ENCODE results near the gene KPNB1. TPM values are rescaled to one million over a fixed set of nuclear protein-coding genes. Genes with fewer than 3 reads are reported as not detected.

Gene KPNB1
- polyA plus RNA-seq, 1 donor = 164 TPM

DNA sequence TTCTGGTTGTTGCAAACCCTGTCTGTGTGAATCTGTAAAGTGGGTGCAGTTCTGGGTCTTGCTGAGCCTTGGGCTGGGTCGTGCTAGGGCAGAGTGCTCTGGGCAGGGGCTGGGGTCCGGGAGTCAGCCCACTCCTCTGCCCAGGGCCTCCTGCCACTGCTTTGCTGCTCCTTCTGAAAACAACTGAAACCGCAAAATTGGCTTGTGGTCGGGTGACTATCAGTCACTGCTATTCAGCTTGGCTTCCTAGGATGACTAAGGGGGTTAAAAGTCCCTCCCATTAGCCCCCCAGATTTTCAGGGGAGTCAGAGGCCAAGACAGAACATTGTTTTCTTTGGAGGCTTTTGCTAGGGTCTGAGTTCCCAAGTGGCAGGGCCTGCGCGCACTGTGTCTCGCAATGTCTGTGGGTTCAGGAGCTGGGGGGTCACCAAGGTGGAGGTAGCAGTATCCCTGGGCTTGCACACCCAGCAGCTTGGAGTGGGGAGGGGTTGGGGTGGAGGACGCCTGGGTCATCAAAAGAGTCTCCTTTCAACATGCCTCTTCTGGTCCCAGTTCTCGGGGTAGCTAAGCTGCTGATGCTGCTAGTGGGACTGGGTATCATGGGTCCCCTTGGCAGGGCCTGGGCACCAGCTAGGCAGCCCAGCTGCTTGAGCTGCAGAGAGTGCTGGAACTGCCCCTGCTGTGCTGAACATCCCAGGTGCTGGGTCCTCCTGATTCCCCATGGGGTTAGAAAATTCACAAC, 69.9 kb downstream of the KPNB1 start:
- DNase-seq = no peak
- WGBS (ENCODE audit: insufficient coverage, low lambda C conversion rate) = no CpG with 5 or more reads among the region's 9 CpGs
- Histone ChIP-seq H3K4me1 (ENCODE audit: control insufficient read depth, insufficient read depth, low read length) (peaks cover 3% of the 10 kb centered on the region), H3K9me3 (ENCODE audit: control insufficient read depth, low read depth, low read length) (peaks cover 4% of the 10 kb centered on the region), H3K4me3 (ENCODE audit: low read length) (no peak overlapping the region), H3K27ac (ENCODE audit: low read length) (no peak overlapping the region), H3K27me3 (ENCODE audit: control insufficient read depth, insufficient read depth, low read length) (peaks cover 78% of the 10 kb centered on the region), H3K36me3 (ENCODE audit: control insufficient read depth, insufficient read depth, low read length) (no peaks in the 10 kb centered on the region)

DNA sequence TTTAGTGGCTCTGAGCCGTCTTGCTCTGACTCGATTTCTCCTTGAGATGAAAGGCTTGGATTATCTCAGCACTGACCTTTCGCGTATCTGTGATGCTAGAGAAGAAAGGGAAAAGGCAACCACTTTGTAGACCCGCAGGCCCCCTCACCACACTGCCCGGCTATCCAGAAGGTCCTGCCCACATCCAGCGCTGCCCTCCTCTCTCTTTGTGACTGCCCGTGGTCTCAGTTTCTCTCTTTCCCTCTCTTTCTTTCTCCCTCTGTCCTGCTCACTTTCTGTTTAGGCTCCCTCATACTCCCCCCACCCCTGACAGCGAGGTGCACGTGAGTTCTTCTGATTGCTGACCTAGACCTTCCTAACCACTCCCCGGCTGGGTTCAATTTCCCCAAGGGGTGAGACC, 70.5 kb downstream of the KPNB1 start:
- WGBS (ENCODE audit: insufficient coverage, low lambda C conversion rate) = 14% methylated on average over 2 of the region's 11 CpGs

DNA sequence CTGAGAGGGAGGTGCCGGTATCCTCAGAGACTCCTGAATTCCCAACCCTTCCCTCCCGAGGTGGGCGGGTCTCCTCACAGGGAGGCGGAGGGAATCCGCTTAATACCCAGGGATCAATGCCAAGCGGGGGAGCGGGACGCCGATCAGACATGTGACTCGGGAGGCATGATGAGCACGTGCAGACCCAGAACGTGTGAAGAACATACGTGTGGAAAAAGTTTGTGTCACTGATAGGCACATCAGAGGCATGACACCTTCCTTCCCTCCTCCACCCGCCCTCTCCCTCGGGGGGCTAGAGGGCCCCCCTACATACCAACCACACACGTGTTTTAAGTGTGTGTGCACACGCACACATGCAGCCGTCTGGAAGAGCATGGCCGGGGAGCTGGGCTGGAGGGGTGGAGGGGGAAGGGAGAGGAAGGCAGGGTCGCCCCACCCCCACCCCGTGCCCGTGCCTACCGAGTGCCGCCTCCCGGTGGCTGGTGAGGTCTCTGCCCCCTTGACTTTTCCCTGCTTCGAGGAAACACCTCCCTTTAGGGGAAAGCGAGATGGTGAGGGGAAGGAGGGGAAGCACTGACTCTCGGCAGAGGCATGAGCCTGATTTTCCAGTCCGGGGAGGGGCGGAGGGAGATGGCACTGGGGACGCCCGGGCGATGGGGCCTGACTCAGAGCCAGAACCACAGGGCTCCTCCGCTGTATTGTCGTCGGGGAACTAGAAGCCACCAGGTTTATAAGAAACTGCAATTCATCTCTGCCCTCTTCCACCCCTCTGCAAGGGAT, 71.2 kb downstream of the KPNB1 start:
- no CpG with 5 or more reads among the region's 36 CpGs for WGBS (ENCODE audit: insufficient coverage, low lambda C conversion rate)
- peaks cover 82% of the 10 kb centered on the region for H3K27me3 ChIP-seq (ENCODE audit: control insufficient read depth, insufficient read depth, low read length)
- peaks cover 4% of the 10 kb centered on the region for H3K9me3 ChIP-seq (ENCODE audit: control insufficient read depth, low read depth, low read length)
- no peak for DNase-seq
- peaks cover 3% of the 10 kb centered on the region for H3K4me1 ChIP-seq (ENCODE audit: control insufficient read depth, insufficient read depth, low read length)
- no peak overlapping the region for H3K27ac ChIP-seq (ENCODE audit: low read length)
- no peak overlapping the region for H3K4me3 ChIP-seq (ENCODE audit: low read length)
- no peaks in the 10 kb centered on the region for H3K36me3 ChIP-seq (ENCODE audit: control insufficient read depth, insufficient read depth, low read length)

More for the DNA sequence above, 70.5 kb downstream of the KPNB1 start:
- H3K36me3 ChIP-seq (ENCODE audit: control insufficient read depth, insufficient read depth, low read length) = no peaks in the 10 kb centered on the region
- DNase-seq = no peak
- H3K4me1 ChIP-seq (ENCODE audit: control insufficient read depth, insufficient read depth, low read length) = peaks cover 3% of the 10 kb centered on the region
- H3K27me3 ChIP-seq (ENCODE audit: control insufficient read depth, insufficient read depth, low read length) = peaks cover 80% of the 10 kb centered on the region
- H3K27ac ChIP-seq (ENCODE audit: low read length) = no peak overlapping the region
- H3K4me3 ChIP-seq (ENCODE audit: low read length) = no peak overlapping the region
- peaks cover 4% of the 10 kb centered on the region for H3K9me3 ChIP-seq (ENCODE audit: control insufficient read depth, low read depth, low read length)

DNA sequence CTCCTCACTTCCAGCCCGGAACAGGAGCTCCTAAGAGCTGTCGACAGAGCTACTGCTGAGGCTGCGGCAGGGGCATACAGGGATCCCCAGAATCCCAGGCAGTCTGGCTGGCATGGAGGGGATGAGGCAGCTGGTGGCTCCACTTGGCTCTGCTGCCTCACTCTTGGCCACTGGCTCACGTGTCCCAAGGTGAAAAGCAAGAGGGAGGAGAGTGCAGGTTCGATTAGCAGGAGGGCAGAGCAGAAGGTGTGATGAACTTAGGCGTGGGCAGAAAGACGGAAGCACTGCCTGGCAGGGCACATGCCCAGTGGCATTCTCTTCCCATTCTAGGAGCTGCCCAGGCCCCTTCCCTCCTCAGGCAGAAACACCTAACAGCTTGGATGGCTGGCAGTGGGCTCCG, 72.0 kb downstream of the KPNB1 start:
- H3K27me3 ChIP-seq (ENCODE audit: control insufficient read depth, insufficient read depth, low read length) = peaks cover 84% of the 10 kb centered on the region
- H3K27ac ChIP-seq (ENCODE audit: low read length) = no peak overlapping the region
- peaks cover 3% of the 10 kb centered on the region for H3K4me1 ChIP-seq (ENCODE audit: control insufficient read depth, insufficient read depth, low read length)

DNA sequence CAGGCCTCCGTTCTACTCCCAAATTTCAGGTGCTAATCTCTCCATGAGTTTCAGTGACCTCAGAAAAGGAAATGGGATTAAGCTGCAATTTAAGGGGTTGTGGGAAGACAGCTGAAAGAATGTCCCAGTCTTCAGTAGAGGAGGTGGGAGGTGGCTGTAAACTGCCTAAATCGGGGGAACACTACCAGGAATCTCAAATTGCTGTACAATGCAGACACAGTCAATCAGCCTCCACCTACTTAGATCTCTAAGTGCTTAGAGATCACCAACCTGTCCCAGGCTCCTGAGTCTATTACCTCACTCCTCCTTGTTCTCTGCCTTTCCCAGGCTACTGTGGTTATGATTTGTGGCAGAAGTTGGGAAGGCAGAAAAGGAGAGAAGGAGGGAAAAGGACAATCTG, 75.0 kb downstream of the KPNB1 start:
- Histone ChIP-seq H3K36me3 (ENCODE audit: control insufficient read depth, insufficient read depth, low read length) (no peaks in the 10 kb centered on the region), H3K27me3 (ENCODE audit: control insufficient read depth, insufficient read depth, low read length) (peaks cover 74% of the 10 kb centered on the region)

More for the DNA sequence above, 72.0 kb downstream of the KPNB1 start:
- Histone ChIP-seq H3K9me3 (ENCODE audit: control insufficient read depth, low read depth, low read length) (peaks cover 4% of the 10 kb centered on the region), H3K4me3 (ENCODE audit: low read length) (no peak overlapping the region), H3K36me3 (ENCODE audit: control insufficient read depth, insufficient read depth, low read length) (no peaks in the 10 kb centered on the region)
- DNase-seq = no peak
- WGBS (ENCODE audit: insufficient coverage, low lambda C conversion rate) = no CpG with 5 or more reads among the region's 8 CpGs

DNA sequence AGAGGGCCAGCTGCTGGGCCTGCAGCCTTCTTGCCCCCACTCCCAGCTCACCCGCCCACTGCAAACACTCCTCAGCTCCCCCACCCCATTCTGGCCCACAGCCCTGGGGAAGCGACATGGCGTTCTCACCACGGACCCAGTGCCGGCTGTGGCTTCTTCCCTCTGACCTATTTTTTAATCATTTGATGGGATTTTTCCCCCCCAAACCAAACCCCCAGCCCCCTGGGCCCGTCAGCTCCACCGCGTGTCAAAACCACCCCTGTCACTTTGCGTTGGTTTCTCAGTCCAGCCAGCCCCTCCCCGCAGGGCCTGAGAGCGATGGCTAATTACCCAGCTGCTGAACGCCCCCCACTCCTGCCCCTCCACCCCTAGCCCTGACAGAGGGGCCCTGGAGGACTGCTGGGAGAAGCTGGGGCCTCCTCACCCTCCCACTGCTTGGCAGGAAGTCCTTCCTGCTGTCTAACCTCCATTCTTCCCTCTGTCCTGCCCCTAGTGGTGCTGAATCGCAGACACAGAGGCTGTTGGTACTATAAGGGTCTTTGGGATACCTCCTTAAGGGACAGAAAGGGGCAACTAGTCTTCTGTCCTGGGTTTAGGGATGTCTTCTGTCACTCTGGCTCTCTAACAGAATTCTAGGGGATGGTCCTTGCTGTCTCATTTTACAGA, 75.9 kb downstream of the KPNB1 start:
- no CpG with 5 or more reads among the region's 13 CpGs for WGBS (ENCODE audit: insufficient coverage, low lambda C conversion rate)
- Histone ChIP-seq H3K36me3 (ENCODE audit: control insufficient read depth, insufficient read depth, low read length) (no peaks in the 10 kb centered on the region), H3K4me3 (ENCODE audit: low read length) (no peak overlapping the region), H3K27me3 (ENCODE audit: control insufficient read depth, insufficient read depth, low read length) (peaks cover 71% of the 10 kb centered on the region), H3K4me1 (ENCODE audit: control insufficient read depth, insufficient read depth, low read length) (peaks cover 3% of the 10 kb centered on the region), H3K9me3 (ENCODE audit: control insufficient read depth, low read depth, low read length) (peaks cover 4% of the 10 kb centered on the region), H3K27ac (ENCODE audit: low read length) (no peak overlapping the region)
- DNase-seq = no peak

More for the DNA sequence above, 75.0 kb downstream of the KPNB1 start:
- Histone ChIP-seq H3K9me3 (ENCODE audit: control insufficient read depth, low read depth, low read length) (peaks cover 4% of the 10 kb centered on the region), H3K4me1 (ENCODE audit: control insufficient read depth, insufficient read depth, low read length) (peaks cover 3% of the 10 kb centered on the region), H3K4me3 (ENCODE audit: low read length) (no peak overlapping the region), H3K27ac (ENCODE audit: low read length) (no peak overlapping the region)
- WGBS (ENCODE audit: insufficient coverage, low lambda C conversion rate) = no CpG with 5 or more reads among the region's 2 CpGs
- DNase-seq = no peak

DNA sequence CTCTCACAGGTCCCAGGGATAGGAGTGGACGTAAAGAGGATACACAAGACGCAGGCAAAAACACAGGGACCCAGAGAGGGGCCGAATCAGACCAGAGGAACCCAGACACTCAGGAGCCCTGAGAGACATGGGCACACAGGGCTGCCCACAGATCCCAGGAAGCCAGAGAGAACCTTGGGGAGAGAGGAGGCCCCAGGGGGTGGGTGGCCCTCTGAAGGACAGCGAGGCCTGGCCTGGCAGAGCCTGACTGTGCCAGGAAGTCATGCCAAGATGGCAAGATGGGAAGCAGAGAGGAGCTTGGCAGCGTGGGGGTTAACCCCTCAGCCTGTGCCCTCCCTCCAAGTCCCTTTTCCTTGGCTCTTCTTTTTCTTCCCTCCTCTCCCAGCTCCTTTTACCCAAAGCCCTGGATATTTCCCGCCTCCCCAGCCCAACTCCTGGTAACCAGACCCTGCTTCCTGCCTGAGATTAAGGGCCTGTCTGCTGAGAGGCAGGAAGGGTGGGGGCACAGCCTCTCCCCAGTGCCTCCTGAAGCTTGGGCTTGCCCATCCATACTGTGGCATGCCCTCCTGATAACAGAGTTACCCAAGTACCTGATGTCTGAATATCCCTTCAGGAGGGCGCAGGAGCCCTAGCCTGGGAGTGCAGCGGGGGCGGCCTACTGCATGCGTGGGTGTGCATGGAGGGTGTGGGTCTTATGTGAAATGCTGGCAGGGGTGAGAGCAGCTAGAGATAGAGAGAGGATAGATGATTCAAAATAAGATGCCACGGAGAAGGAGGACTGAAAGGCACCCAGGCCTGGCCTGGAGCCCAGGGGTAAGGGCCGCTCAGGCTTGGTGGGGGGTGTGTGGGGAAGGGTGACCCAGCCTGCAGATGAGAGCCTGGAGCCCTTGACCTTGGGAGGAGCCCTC, 77.3 kb downstream of the KPNB1 start:
- Histone ChIP-seq H3K4me3 (ENCODE audit: low read length) (no peak overlapping the region), H3K36me3 (ENCODE audit: control insufficient read depth, insufficient read depth, low read length) (no peaks in the 10 kb centered on the region), H3K27me3 (ENCODE audit: control insufficient read depth, insufficient read depth, low read length) (peaks cover 70% of the 10 kb centered on the region), H3K9me3 (ENCODE audit: control insufficient read depth, low read depth, low read length) (no peaks in the 10 kb centered on the region), H3K4me1 (ENCODE audit: control insufficient read depth, insufficient read depth, low read length) (no peaks in the 10 kb centered on the region), H3K27ac (ENCODE audit: low read length) (no peak overlapping the region)
- WGBS (ENCODE audit: insufficient coverage, low lambda C conversion rate) = no CpG with 5 or more reads among the region's 12 CpGs
- no peak for DNase-seq

DNA sequence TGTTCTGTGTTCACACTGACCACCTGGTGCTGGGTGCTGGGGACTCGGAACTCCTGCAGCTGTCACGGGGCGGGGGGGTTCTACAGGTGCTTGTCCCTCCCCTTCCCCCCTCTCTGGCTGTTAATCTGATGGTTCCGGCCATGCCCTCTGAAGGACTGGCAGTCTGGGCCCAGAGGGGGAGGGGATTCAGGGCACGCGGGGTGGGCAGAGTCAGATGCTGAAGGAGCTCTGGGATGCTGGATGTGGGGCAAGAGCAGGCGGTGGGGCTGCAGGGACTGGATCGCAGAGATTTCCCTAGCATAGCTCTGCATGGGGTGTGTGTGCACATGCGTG, 78.0 kb downstream of the KPNB1 start:
- Histone ChIP-seq H3K9me3 (ENCODE audit: control insufficient read depth, low read depth, low read length) (no peaks in the 10 kb centered on the region), H3K4me3 (ENCODE audit: low read length) (no peak overlapping the region), H3K36me3 (ENCODE audit: control insufficient read depth, insufficient read depth, low read length) (no peaks in the 10 kb centered on the region), H3K4me1 (ENCODE audit: control insufficient read depth, insufficient read depth, low read length) (no peaks in the 10 kb centered on the region), H3K27ac (ENCODE audit: low read length) (no peak overlapping the region), H3K27me3 (ENCODE audit: control insufficient read depth, insufficient read depth, low read length) (peaks cover 70% of the 10 kb centered on the region)
- DNase-seq = no peak
- WGBS (ENCODE audit: insufficient coverage, low lambda C conversion rate) = no CpG with 5 or more reads among the region's 9 CpGs

DNA sequence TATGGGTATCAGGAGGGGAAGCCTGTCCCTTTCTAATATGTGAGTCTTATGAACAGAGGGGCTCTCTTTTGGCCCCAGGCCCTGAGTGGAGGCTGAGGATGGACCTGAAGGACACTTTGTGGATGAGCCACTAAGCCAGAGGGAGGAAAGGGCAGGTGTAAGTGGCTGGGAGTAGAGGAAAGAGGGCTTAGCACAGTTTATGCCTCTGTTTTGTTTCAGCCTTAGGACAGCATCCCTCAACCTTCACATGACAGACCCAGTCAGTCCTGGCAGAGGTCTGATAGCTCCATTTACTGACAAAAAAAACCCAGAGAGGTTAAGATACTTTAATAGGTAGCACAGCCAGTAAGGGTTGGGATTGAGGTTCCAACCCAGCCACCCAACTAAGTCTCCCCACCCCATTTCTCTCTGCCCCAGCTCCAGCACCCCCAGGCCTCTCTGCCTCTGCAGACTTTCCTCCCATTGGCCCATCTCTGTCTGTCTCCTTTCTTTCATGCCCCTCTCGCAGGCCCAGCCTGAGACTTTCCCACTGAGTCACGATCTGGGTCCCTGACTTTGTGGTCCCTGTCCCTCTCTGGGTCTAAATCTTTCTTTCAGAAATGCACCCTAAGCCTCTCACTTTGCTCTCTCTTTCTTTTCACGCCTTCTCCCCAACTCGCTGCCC, 78.6 kb downstream of the KPNB1 start:
- no peak overlapping the region for H3K27ac ChIP-seq (ENCODE audit: low read length)
- WGBS (ENCODE audit: insufficient coverage, low lambda C conversion rate) = 73% methylated on average over 3 of the region's 4 CpGs
- H3K4me1 ChIP-seq (ENCODE audit: control insufficient read depth, insufficient read depth, low read length) = no peaks in the 10 kb centered on the region
- H3K4me3 ChIP-seq (ENCODE audit: low read length) = no peak overlapping the region
- H3K9me3 ChIP-seq (ENCODE audit: control insufficient read depth, low read depth, low read length) = no peaks in the 10 kb centered on the region
- peaks cover 74% of the 10 kb centered on the region for H3K27me3 ChIP-seq (ENCODE audit: control insufficient read depth, insufficient read depth, low read length)
- no peaks in the 10 kb centered on the region for H3K36me3 ChIP-seq (ENCODE audit: control insufficient read depth, insufficient read depth, low read length)
- no peak for DNase-seq

All from large intestine (tissue), 3 donors.